Activated B cell treated with CpG ODN at 0.5 μM for 24 hours (primary cell): Measurements from ENCODE around the gene CNNM2. TPM values are rescaled to one million over a fixed set of nuclear protein-coding genes. Genes with fewer than 3 reads are reported as not detected.

Source experiments
- ATAC-seq: fragments of 200-7000 bp; cut with Tn5 transposase; one replicate; pipeline ENCODE4 v1.10.0; 2021; ENCODE audit warnings: low read depth, mild to moderate bottlenecking, moderate library complexity
- CTCF ChIA-PET: fragments of 350-600 bp; sonication (Branson Sonifier 250); formaldehyde crosslinking; loops from one replicate; lab custom pipeline; 2021; ENCODE audit warnings: antibody characterized with exemption; lab: Charles Lee
- POLR2A ChIA-PET: fragments of 350-600 bp; sonication (Branson Sonifier 250); formaldehyde crosslinking; loops from one replicate; lab custom pipeline; 2021; ENCODE audit warnings: antibody characterized with exemption; lab: Charles Lee
- DNase-seq: peaks from one replicate; pipeline ENCODE4 v3.0.0; 2022
- H3K27ac Mint-ChIP-seq: one replicate; pipeline ENCODE4 v1.8.0; 2020; ENCODE audit warnings: mixed read lengths
- H3K27me3 Mint-ChIP-seq: one replicate; pipeline ENCODE4 v1.8.0; 2021; ENCODE audit warnings: mixed read lengths
- H3K36me3 Mint-ChIP-seq: one replicate; pipeline ENCODE4 v1.8.0; 2021; ENCODE audit warnings: low read depth, mixed read lengths
- H3K4me1 Mint-ChIP-seq: one replicate; pipeline ENCODE4 v1.8.0; 2021; ENCODE audit warnings: mixed read lengths
- H3K4me3 Mint-ChIP-seq: one replicate; pipeline ENCODE4 v1.8.0; 2020; ENCODE audit warnings: mild to moderate bottlenecking, mixed read lengths
- H3K9me3 Mint-ChIP-seq: one replicate; pipeline ENCODE4 v1.8.0; 2020; ENCODE audit warnings: mixed read lengths
- CTCF ChIP-seq: fragments of 200-600 bp; IDR thresholded peaks from one replicate; pipeline ENCODE4 v1.8.0; 2022; ENCODE audit warnings: antibody characterized with exemption, mild to moderate bottlenecking
- intact Hi-C: fragments of 100-400 bp; cut with micrococcal nuclease; formaldehyde crosslinking; loops from one replicate; pipeline ENCODE4 v1.15.1; 2024
- total RNA-seq: library from RNA; stranded (reverse); gene quantifications from 2 replicates; pipeline ENCODE4 v1.2.3, GENCODE V29; 2022

The CNNM2 gene
- total RNA-seq, 1 donor from 2014 or later: 7.3 TPM

GRCh38 chr10:102916173-102916572 is 1.9 kb upstream of the CNNM2 start:
- POLR2A ChIA-PET: interaction anchor here (0.6 kb wide), 1 partner anchor 1346 kb away, joined by 3 read pairs; no protein-coding TSS in a partner anchor

GRCh38 chr10:102917314-102917961 is 656 bp upstream of the CNNM2 start:
- ChIA-PET CTCF (interaction anchor here (0.7 to 6.7 kb wide), 13 partner anchors 14 to 499 kb away, joined by 3 to 84 read pairs (median 3); partner anchors contain the start of genes AS3MT, NT5C2 and RPEL1), POLR2A (interaction anchor here (0.6 to 1.8 kb wide), 14 partner anchors 11 to 727 kb away, joined by 3 to 13 read pairs (median 5); partner anchors contain the start of genes ARL3, NT5C2, PCGF6 and SFXN2)
- Mint-ChIP-seq H3K4me1 (peaks cover 38% of the 10 kb centered on the region), H3K27ac (peak overlapping the region; percentile 93), H3K4me3 (peak overlapping the region; percentile 96), H3K36me3 (peaks cover 2% of the 10 kb centered on the region), H3K27me3 (peaks cover 14% of the 10 kb centered on the region), H3K9me3 (no peaks in the 10 kb centered on the region)
- peak; percentile 46 for ATAC-seq
- intact Hi-C loops: loop anchor here (1.0 to 5.0 kb wide), 10 partner anchors 152 to 567 kb away; partner anchors contain the start of genes ARL3, NT5C2 and SFXN2
- DNase-seq: peak; percentile 76
- TF ChIP-seq CTCF: peak; percentile 88

More at GRCh38 chr10:102916173-102916572, 1.9 kb upstream of the CNNM2 start:
- Mint-ChIP-seq H3K36me3 (peaks cover 2% of the 10 kb centered on the region), H3K4me3 (peak overlapping the region; percentile 8), H3K27ac (no peak overlapping the region), H3K27me3 (peaks cover 14% of the 10 kb centered on the region), H3K4me1 (peaks cover 29% of the 10 kb centered on the region), H3K9me3 (no peaks in the 10 kb centered on the region)
- TF ChIP-seq CTCF: no peak
- intact Hi-C loops: loop anchor here (2.0 to 5.0 kb wide), 4 partner anchors 204 to 569 kb away; partner anchors contain the start of genes ARL3 and SFXN2
- CTCF ChIA-PET: interaction anchor here (2.0 to 6.7 kb wide), 3 partner anchors 159 to 418 kb away, joined by 9 to 84 read pairs (median 20); partner anchors contain the start of gene RPEL1
- no peak for ATAC-seq
- DNase-seq: no peak

DNA sequence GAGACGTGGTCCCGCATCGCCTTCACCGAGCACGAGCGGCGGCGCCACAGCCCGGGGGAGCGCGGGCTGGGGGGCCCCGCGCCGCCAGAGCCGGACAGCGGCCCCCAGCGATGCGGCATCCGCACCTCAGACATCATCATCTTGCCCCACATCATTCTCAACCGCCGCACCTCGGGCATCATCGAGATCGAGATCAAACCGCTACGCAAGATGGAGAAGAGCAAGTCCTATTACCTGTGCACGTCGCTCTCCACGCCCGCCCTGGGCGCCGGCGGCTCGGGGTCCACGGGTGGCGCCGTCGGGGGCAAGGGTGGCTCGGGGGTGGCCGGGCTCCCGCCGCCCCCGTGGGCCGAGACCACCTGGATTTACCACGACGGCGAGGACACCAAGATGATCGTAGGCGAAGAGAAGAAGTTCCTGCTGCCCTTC is 737 bp downstream of the CNNM2 start:
- peaks cover 49% of the 10 kb centered on the region for H3K4me1 Mint-ChIP-seq
- H3K9me3 Mint-ChIP-seq: no peaks in the 10 kb centered on the region
- peaks cover 9% of the 10 kb centered on the region for H3K27me3 Mint-ChIP-seq
- DNase-seq: no peak
- ChIA-PET POLR2A (interaction anchor here (0.9 to 1.8 kb wide), 4 partner anchors 274 to 432 kb away, joined by 3 to 12 read pairs (median 6); partner anchors contain the start of genes NT5C2 and PCGF6), CTCF (interaction anchor here (1.0 to 6.7 kb wide), 3 partner anchors 151 to 326 kb away, joined by 3 to 84 read pairs (median 38); partner anchors contain the start of genes RPEL1 and SFXN2)
- peak overlapping the region; percentile 96 for H3K4me3 Mint-ChIP-seq
- H3K36me3 Mint-ChIP-seq: peaks cover 2% of the 10 kb centered on the region
- H3K27ac Mint-ChIP-seq: no peak overlapping the region
- no peak for TF ChIP-seq CTCF
- ATAC-seq: no peak
- intact Hi-C loops: loop anchor here (1.0 to 5.0 kb wide), 7 partner anchors 65 to 527 kb away; partner anchors contain the start of genes ARL3, ATP5MK, BORCS7 and PDCD11

DNA sequence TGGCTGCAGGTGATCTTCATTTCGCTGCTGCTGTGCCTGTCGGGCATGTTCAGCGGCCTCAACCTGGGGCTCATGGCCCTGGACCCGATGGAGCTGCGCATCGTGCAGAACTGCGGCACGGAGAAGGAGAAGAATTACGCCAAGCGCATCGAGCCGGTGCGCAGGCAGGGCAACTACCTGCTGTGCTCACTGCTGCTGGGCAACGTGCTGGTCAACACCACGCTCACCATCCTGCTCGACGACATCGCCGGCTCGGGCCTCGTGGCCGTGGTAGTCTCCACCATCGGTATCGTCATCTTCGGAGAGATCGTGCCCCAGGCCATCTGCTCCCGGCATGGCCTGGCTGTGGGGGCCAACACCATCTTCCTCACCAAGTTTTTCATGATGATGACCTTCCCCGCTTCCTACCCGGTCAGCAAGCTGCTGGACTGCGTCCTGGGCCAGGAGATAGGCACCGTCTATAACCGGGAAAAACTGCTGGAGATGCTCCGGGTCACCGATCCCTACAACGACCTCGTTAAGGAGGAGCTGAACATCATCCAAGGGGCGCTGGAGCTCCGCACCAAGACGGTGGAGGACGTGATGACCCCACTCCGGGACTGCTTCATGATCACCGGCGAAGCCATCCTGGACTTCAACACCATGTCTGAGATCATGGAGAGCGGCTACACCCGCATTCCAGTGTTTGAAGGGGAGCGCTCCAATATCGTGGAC is 1.3 kb downstream of the CNNM2 start:
- H3K27ac Mint-ChIP-seq: no peak overlapping the region
- TF ChIP-seq CTCF: no peak
- no peak for ATAC-seq
- H3K9me3 Mint-ChIP-seq: no peaks in the 10 kb centered on the region
- CTCF ChIA-PET: interaction anchor here (0.6 to 6.7 kb wide), 4 partner anchors 150 to 326 kb away, joined by 3 to 84 read pairs (median 20); partner anchors contain the start of genes RPEL1 and SFXN2
- peaks cover 2% of the 10 kb centered on the region for H3K36me3 Mint-ChIP-seq
- H3K4me1 Mint-ChIP-seq: peaks cover 49% of the 10 kb centered on the region
- intact Hi-C loops: loop anchor here (5.0 kb wide), 3 partner anchors 207 to 527 kb away; partner anchors contain the start of genes ARL3 and SFXN2
- H3K4me3 Mint-ChIP-seq: peak overlapping the region; percentile 96
- peaks cover 6% of the 10 kb centered on the region for H3K27me3 Mint-ChIP-seq
- POLR2A ChIA-PET: no interaction called here
- DNase-seq: no peak
